CD14-positive monocyte (primary cell): ENCODE data around the gene NANP. TPM values are rescaled to one million over a fixed set of nuclear protein-coding genes. Genes with fewer than 3 reads are reported as not detected.

ENCODE experiments used
- DNase-seq, 3 donors: peaks; one replicate each; pipeline ENCODE4 v3.0.0-alpha.2; 2011 to 2022
- H2AFZ ChIP-seq: 2 replicates; pipeline ENCODE4 v1.6.0; 2012; ENCODE audit warnings: mild to moderate bottlenecking, low read depth, low read length, inconsistent platforms; ENCODE audit not compliant: insufficient read depth, poor library complexity, severe bottlenecking
- H3K27ac ChIP-seq, 2 donors: 1 replicate in 1 of 2; 2 replicates in 1 of 2; pipeline ENCODE4 v1.5.1; 2012 to 2013; ENCODE audit warnings: low read length in 2 of 2, control low read depth in 1 of 2, inconsistent platforms in 1 of 2, low read depth in 1 of 2, mild to moderate bottlenecking in 1 of 2
- H3K27me3 ChIP-seq, 2 donors: one replicate each; pipeline versions ENCODE4 v1.6.0 to v1.6.1; 2011 to 2013; ENCODE audit warnings: low read length in 2 of 2; ENCODE audit not compliant: control insufficient read depth in 2 of 2, insufficient read depth in 2 of 2
- H3K36me3 ChIP-seq, 2 donors: replicated peaks in 1 of 2; 1 replicate in 1 of 2; 2 replicates in 1 of 2; pipeline versions ENCODE4 v1.5.1 to v1.6.1; 2012 to 2013; ENCODE audit warnings: low read length in 2 of 2, control low read depth in 1 of 2, inconsistent platforms in 1 of 2, mild to moderate bottlenecking in 1 of 2; ENCODE audit not compliant: insufficient read depth in 2 of 2, control insufficient read depth in 1 of 2
- H3K4me1 ChIP-seq, 2 donors: 1 replicate in 1 of 2; 2 replicates in 1 of 2; pipeline versions ENCODE4 v1.5.1 to v1.6.1; 2012 to 2013; ENCODE audit warnings: low read length in 2 of 2, control low read depth in 1 of 2, inconsistent platforms in 1 of 2, mild to moderate bottlenecking in 1 of 2, moderate library complexity in 1 of 2; ENCODE audit not compliant: insufficient read depth in 2 of 2, control insufficient read depth in 1 of 2
- H3K4me2 ChIP-seq: replicated peaks from 2 replicates; pipeline ENCODE3; 2012; ENCODE audit warnings: low read length, moderate library complexity, mild to moderate bottlenecking; ENCODE audit not compliant: poor library complexity, severe bottlenecking; ENCODE audit errors: extremely low read depth
- H3K4me3 ChIP-seq, 3 experiments: fragments of 200-600 bp in 1 of 3; sonication (generic) in 1 of 3; replicated peaks in 1 of 3; 1 replicate in 2 of 3; 2 replicates in 1 of 3; pipeline ENCODE4 v1.5.1; 2011 to 2013; ENCODE audit warnings: low read length in 3 of 3, mild to moderate bottlenecking in 3 of 3, control low read depth in 2 of 3, low read depth in 2 of 3, inconsistent platforms in 1 of 3, moderate library complexity in 1 of 3
- H3K79me2 ChIP-seq: 2 replicates; pipeline ENCODE4 v1.6.0; 2012; ENCODE audit warnings: mild to moderate bottlenecking, control low read depth, inconsistent platforms, low read length, moderate library complexity; ENCODE audit not compliant: insufficient read depth
- H3K9ac ChIP-seq: 2 replicates; pipeline ENCODE4 v1.6.0; 2017; ENCODE audit warnings: low read length, mild to moderate bottlenecking; ENCODE audit not compliant: insufficient read depth, poor library complexity, severe bottlenecking
- H3K9me3 ChIP-seq, 2 donors: replicated peaks in 1 of 2; 1 replicate in 1 of 2; 2 replicates in 1 of 2; pipeline versions ENCODE4 v1.5.1 to v1.6.1; 2012 to 2013; ENCODE audit warnings: low read length in 2 of 2, control low read depth in 1 of 2; ENCODE audit not compliant: control insufficient read depth in 1 of 2, insufficient read depth in 1 of 2
- H4K20me1 ChIP-seq: 2 replicates; pipeline ENCODE4 v1.6.0; 2012; ENCODE audit warnings: mild to moderate bottlenecking, low read length, control low read depth, moderate library complexity; ENCODE audit not compliant: insufficient read depth
- H3K27ac Mint-ChIP-seq, 7 donors: one replicate each; pipeline ENCODE4 v1.8.0; 2020; ENCODE audit warnings: mild to moderate bottlenecking in 7 of 7, mixed read lengths in 7 of 7, moderate library complexity in 6 of 7, inconsistent platforms in 2 of 7
- H3K27me3 Mint-ChIP-seq, 3 donors: one replicate each; pipeline ENCODE4 v1.8.0; 2021 to 2022; ENCODE audit warnings: low read depth in 3 of 3, mild to moderate bottlenecking in 3 of 3, mixed read lengths in 3 of 3, moderate library complexity in 3 of 3, inconsistent platforms in 1 of 3
- H3K36me3 Mint-ChIP-seq, 2 donors: one replicate each; pipeline ENCODE4 v1.8.0; 2020; ENCODE audit warnings: mixed read lengths in 2 of 2, inconsistent platforms in 1 of 2, mild to moderate bottlenecking in 1 of 2
- H3K4me1 Mint-ChIP-seq: one replicate; pipeline ENCODE4 v1.8.0; 2020; ENCODE audit warnings: mild to moderate bottlenecking, mixed read lengths
- H3K4me3 Mint-ChIP-seq, 2 donors: one replicate each; pipeline ENCODE4 v1.8.0; 2020; ENCODE audit warnings: mild to moderate bottlenecking in 2 of 2, mixed read lengths in 2 of 2, moderate library complexity in 1 of 2
- H3K9me3 Mint-ChIP-seq, 7 donors: one replicate each; pipeline ENCODE4 v1.8.0; 2020 to 2022; ENCODE audit warnings: mixed read lengths in 7 of 7, mild to moderate bottlenecking in 6 of 7, moderate library complexity in 6 of 7, inconsistent platforms in 2 of 7
- CTCF ChIP-seq: fragments of 200-600 bp; IDR thresholded peaks from one replicate; pipeline ENCODE4 v1.8.0; 2022; ENCODE audit warnings: antibody characterized with exemption, mild to moderate bottlenecking
- WGBS: methylation state at CpG from one replicate; pipeline ENCODE4 v1.1.5; 2013; ENCODE audit warnings: missing lambda C conversion rate; ENCODE audit not compliant: insufficient coverage; 5-methylcytosine and 5-hydroxymethylcytosine counted together
- intact Hi-C, 2 donors: fragments of 100-400 bp; cut with micrococcal nuclease; formaldehyde crosslinking; loops; one replicate each; pipeline versions ENCODE4 v1.15.0 to v1.15.1; 2023
- polyA plus RNA-seq, 3 donors: library from polyadenylated mRNA; depleted of rRNA in 1 of 3; unstranded in 2 of 3; stranded (reverse) in 1 of 3; fragments of 300-500 nt in 2 of 3; fragments of >200 nt in 1 of 3; fragmentation: Illumina TruSeq in 2 of 3; gene quantifications; 1 replicate in 2 of 3; 2 replicates in 1 of 3; pipeline ENCODE4 v1.2.3, GENCODE V29; 2012 to 2021

The NANP gene
- polyA plus RNA-seq, 3 donors: 1.7 to 2.6 (median 2.2) TPM

DNA sequence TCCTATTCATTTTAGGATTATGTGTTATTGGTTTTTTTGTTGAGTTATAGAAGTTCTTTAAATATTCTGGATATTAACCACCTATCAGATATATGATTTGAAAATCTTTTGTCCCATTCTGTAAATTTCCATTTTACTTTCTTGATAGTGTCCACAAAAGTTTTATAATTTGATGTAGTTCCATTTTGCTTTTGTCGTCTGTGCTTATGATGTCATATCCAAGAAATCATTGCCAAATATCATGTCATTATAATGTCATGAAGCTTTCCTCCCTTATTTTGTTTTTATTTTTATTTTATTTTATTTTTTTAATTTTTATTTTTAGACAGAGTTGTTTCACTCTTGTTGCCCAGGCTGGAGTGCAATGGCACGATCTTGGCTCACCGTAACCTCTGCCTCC is 21.0 kb upstream of the NANP start:
- Histone ChIP-seq H3K4me1 (no peaks in the 10 kb centered on the region), H3K36me3 (no peaks in the 10 kb centered on the region), H3K4me3 (no peak overlapping the region), H3K9ac (no peak overlapping the region), H4K20me1 (no peaks in the 10 kb centered on the region), H3K9me3 (no peaks in the 10 kb centered on the region), H3K27ac (no peak overlapping the region), H3K4me2 (no peak overlapping the region), H2AFZ (no peak overlapping the region), H3K27me3 (no peaks in the 10 kb centered on the region), H3K79me2 (no peaks in the 10 kb centered on the region)
- peaks cover 0 to 12% (median 0%) of the 10 kb centered on the region in 7 donors for H3K9me3 Mint-ChIP-seq
- no peaks in the 10 kb centered on the region for H3K27me3 Mint-ChIP-seq
- H3K4me1 Mint-ChIP-seq: no peaks in the 10 kb centered on the region
- DNase-seq: no peak
- TF ChIP-seq CTCF: no peak
- no peak overlapping the region for H3K4me3 Mint-ChIP-seq
- no peak overlapping the region for H3K27ac Mint-ChIP-seq
- intact Hi-C loops: no loop called here
- no peaks in the 10 kb centered on the region for H3K36me3 Mint-ChIP-seq
- 90% methylated on average over 2 of the region's 3 CpGs for whole genome bisulfite sequencing

DNA sequence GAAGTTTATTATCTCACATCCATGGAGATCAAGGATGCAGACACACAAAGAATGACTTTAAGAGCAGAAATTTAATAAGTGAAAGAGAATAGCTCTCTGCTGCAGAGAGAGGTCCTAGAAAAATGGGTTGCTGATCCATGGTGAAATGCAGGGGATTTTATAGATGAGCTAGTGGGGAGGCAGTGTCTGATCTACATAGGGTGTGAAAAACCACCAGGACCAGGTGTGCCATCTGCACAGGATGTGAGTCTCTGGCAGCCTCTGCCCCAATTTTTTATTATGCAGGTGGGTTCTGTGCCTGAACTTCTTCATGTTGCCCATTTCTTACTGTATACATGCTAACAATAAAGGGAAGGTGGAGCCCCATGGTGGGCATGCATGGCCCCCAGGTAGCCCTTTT is 19.9 kb upstream of the NANP start:
- no peak overlapping the region for H3K4me3 Mint-ChIP-seq
- Histone ChIP-seq H2AFZ (no peak overlapping the region), H3K27ac (no peak overlapping the region), H3K36me3 (no peaks in the 10 kb centered on the region), H3K4me2 (no peak overlapping the region), H3K9ac (no peak overlapping the region), H3K4me1 (no peaks in the 10 kb centered on the region), H4K20me1 (no peaks in the 10 kb centered on the region), H3K27me3 (no peaks in the 10 kb centered on the region), H3K4me3 (no peak overlapping the region), H3K9me3 (no peaks in the 10 kb centered on the region), H3K79me2 (no peaks in the 10 kb centered on the region)
- H3K36me3 Mint-ChIP-seq: no peaks in the 10 kb centered on the region
- intact Hi-C loops: no loop called here
- no peak overlapping the region for H3K27ac Mint-ChIP-seq
- no peaks in the 10 kb centered on the region for H3K4me1 Mint-ChIP-seq
- peaks cover 0 to 12% (median 1%) of the 10 kb centered on the region in 7 donors for H3K9me3 Mint-ChIP-seq
- H3K27me3 Mint-ChIP-seq: no peaks in the 10 kb centered on the region
- TF ChIP-seq CTCF: no peak
- no peak for DNase-seq
